ENCODE results near the gene C13orf42.

DNA sequence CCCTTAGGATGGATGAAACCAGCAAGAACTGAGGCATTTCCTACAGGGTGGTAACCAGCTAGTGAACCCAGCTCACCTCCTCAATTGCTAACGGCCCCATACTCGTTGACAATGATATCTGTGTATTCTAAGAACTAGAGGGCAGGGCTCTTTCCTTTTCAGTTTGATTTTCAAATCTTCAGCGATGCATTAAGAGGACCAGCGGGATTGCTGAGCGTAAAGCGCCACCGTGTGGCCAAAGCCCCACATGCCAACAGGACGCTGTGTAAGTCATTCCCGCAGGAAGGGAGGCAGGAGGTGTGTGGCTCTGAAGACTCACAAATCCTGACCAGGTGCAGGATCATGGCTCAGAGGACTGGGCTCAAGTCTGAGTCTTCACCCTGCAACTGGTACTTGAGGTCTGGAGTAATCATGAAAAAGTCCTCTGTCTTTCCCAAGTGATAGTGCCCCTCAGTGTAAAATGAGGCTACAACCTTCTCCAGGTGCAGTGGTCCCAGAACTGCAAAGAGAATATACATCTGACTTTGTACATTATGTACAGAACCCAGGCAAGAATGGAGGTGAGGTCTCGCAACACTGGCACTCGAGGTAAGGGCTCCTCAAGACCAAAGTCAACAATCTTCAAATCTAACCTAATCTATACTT is 40.9 kb downstream of the C13orf42 start:
- TF ChIP-seq, protein P1, sequence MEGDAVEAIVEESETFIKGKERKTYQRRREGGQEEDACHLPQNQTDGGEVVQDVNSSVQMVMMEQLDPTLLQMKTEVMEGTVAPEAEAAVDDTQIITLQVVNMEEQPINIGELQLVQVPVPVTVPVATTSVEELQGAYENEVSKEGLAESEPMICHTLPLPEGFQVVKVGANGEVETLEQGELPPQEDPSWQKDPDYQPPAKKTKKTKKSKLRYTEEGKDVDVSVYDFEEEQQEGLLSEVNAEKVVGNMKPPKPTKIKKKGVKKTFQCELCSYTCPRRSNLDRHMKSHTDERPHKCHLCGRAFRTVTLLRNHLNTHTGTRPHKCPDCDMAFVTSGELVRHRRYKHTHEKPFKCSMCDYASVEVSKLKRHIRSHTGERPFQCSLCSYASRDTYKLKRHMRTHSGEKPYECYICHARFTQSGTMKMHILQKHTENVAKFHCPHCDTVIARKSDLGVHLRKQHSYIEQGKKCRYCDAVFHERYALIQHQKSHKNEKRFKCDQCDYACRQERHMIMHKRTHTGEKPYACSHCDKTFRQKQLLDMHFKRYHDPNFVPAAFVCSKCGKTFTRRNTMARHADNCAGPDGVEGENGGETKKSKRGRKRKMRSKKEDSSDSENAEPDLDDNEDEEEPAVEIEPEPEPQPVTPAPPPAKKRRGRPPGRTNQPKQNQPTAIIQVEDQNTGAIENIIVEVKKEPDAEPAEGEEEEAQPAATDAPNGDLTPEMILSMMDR (IDR thresholded peaks at IDR 0.05), result peak; percentile 75 to 92 (median 87)
- TF ChIP-seq POLR2A (IDR thresholded peaks at IDR 0.05) (no peak), POLR2AphosphoS5 (IDR thresholded peaks at IDR 0.05) (no peak)
